GM23338 (cell line): ENCODE data around the gene LCLAT1. TPM values are rescaled to one million over a fixed set of nuclear protein-coding genes. Genes with fewer than 3 reads are reported as not detected.

Experiments used
- ATAC-seq: fragments of 200-7000 bp; cut with Tn5 transposase; 3 replicates; pipeline ENCODE4 v1.9.1; 2020
- DNase-seq: peaks from one replicate; pipeline ENCODE4 v3.0.0-alpha.2; 2015; ENCODE audit warnings: low spot score
- H2AFZ ChIP-seq: fragments of 200-600 bp; sonication (generic); 2 replicates; pipeline ENCODE4 v1.8.0; 2016; ENCODE audit warnings: antibody characterized with exemption, mild to moderate bottlenecking, moderate library complexity
- H3F3A ChIP-seq: fragments of 200-600 bp; sonication (generic); replicated peaks from 2 replicates; pipeline ENCODE4 v1.8.0; 2017; ENCODE audit warnings: antibody characterized with exemption, mixed run types, low read depth
- H3K27ac ChIP-seq: fragments of 200-600 bp; sonication (generic); 2 replicates; pipeline ENCODE4 v1.6.1; 2016; ENCODE audit warnings: low read depth
- H3K27me3 ChIP-seq: fragments of 200-600 bp; sonication (generic); 2 replicates; pipeline ENCODE4 v1.8.0; 2016; ENCODE audit warnings: mild to moderate bottlenecking, mixed run types, moderate library complexity; ENCODE audit not compliant: insufficient read depth
- H3K36me3 ChIP-seq: fragments of 200-600 bp; sonication (generic); 2 replicates; pipeline ENCODE4 v1.8.0; 2016; ENCODE audit warnings: mild to moderate bottlenecking; ENCODE audit not compliant: insufficient read depth
- H3K4me1 ChIP-seq: fragments of 200-600 bp; sonication (generic); 2 replicates; pipeline ENCODE4 v1.8.0; 2016; ENCODE audit warnings: mild to moderate bottlenecking, moderate library complexity; ENCODE audit not compliant: insufficient read depth
- H3K4me2 ChIP-seq: fragments of 200-600 bp; sonication (generic); 2 replicates; pipeline ENCODE4 v1.7.1; 2017; ENCODE audit warnings: mixed run types
- H3K4me3 ChIP-seq: fragments of 200-600 bp; sonication (generic); 2 replicates; pipeline ENCODE4 v1.6.1; 2016; ENCODE audit warnings: mixed run types
- H3K79me2 ChIP-seq: fragments of 200-600 bp; sonication (generic); replicated peaks from 2 replicates; pipeline ENCODE4 v1.8.0; 2017; ENCODE audit warnings: mild to moderate bottlenecking; ENCODE audit not compliant: insufficient read depth
- H3K9me2 ChIP-seq: fragments of 200-600 bp; sonication (generic); 2 replicates; pipeline ENCODE4 v1.8.0; 2017; ENCODE audit not compliant: insufficient read depth
- H4K20me1 ChIP-seq: fragments of 200-600 bp; sonication (generic); replicated peaks from 2 replicates; pipeline ENCODE4 v1.8.0; 2017; ENCODE audit warnings: mild to moderate bottlenecking; ENCODE audit not compliant: insufficient read depth
- H3K27ac Mint-ChIP-seq: 2 replicates; pipeline ENCODE4 v1.8.0; 2020; ENCODE audit warnings: inconsistent platforms, mild to moderate bottlenecking, moderate library complexity, mixed read lengths
- H3K27me3 Mint-ChIP-seq: 3 replicates; pipeline ENCODE4 v1.8.0; 2022; ENCODE audit warnings: low read depth, mild to moderate bottlenecking, moderate library complexity, mixed read lengths, inconsistent platforms; ENCODE audit not compliant: insufficient read depth, poor library complexity
- H3K36me3 Mint-ChIP-seq: 3 replicates; pipeline ENCODE4 v1.8.0; 2021; ENCODE audit warnings: low read depth, mild to moderate bottlenecking, inconsistent platforms, moderate library complexity, mixed read lengths
- H3K4me1 Mint-ChIP-seq: 3 replicates; pipeline ENCODE4 v1.8.0; 2020; ENCODE audit warnings: mild to moderate bottlenecking, inconsistent platforms, mixed read lengths
- H3K4me3 Mint-ChIP-seq: 3 replicates; pipeline ENCODE4 v1.8.0; 2021; ENCODE audit warnings: moderate library complexity, mild to moderate bottlenecking, inconsistent platforms, mixed read lengths
- H3K9me3 Mint-ChIP-seq: 3 replicates; pipeline ENCODE4 v1.8.0; 2020; ENCODE audit warnings: moderate library complexity, mild to moderate bottlenecking, inconsistent platforms, mixed read lengths
- CREB1 ChIP-seq: fragments of 250-450 bp; sonication (Bioruptor Pico); IDR thresholded peaks from 2 replicates; pipeline ENCODE4 v1.5.0; 2020; ENCODE audit warnings: low read depth, mild to moderate bottlenecking, moderate library complexity
- ETS1 ChIP-seq: IDR thresholded peaks from 2 replicates; pipeline ENCODE4 v1.6.1; 2016; ENCODE audit warnings: antibody characterized with exemption
- EZH2 ChIP-seq: fragments of 200-600 bp; sonication (generic); IDR thresholded peaks from one replicate; pipeline ENCODE4 v1.8.0; 2017; ENCODE audit warnings: antibody characterized with exemption, mild to moderate bottlenecking, low read depth; ENCODE audit not compliant: unreplicated experiment
- EZH2phosphoT487 ChIP-seq: fragments of 200-600 bp; sonication (generic); IDR thresholded peaks from one replicate; pipeline ENCODE4 v1.8.1; 2018; ENCODE audit warnings: antibody characterized with exemption; ENCODE audit not compliant: unreplicated experiment
- JUNB ChIP-seq: IDR thresholded peaks from one replicate; pipeline ENCODE4 v1.6.1; 2016; ENCODE audit warnings: antibody characterized with exemption; ENCODE audit not compliant: unreplicated experiment
- NANOG ChIP-seq: IDR thresholded peaks from 2 replicates; pipeline ENCODE4 v1.6.1; 2016; ENCODE audit warnings: antibody characterized with exemption, borderline replicate concordance
- POLR2AphosphoS5 ChIP-seq: IDR thresholded peaks from 2 replicates; pipeline ENCODE4 v1.6.1; 2016; ENCODE audit warnings: antibody characterized with exemption, low read depth
- REST ChIP-seq: IDR thresholded peaks from one replicate; pipeline ENCODE4 v1.6.1; 2018; ENCODE audit warnings: antibody characterized with exemption; ENCODE audit not compliant: unreplicated experiment
- STAT1 ChIP-seq: IDR thresholded peaks from one replicate; pipeline ENCODE4 v1.6.1; 2016; ENCODE audit warnings: antibody characterized with exemption; ENCODE audit not compliant: unreplicated experiment
- ZNF114 ChIP-seq: fragments of 250-450 bp; sonication (Bioruptor Pico); IDR thresholded peaks from 2 replicates; pipeline ENCODE4 v1.5.0; 2020; ENCODE audit warnings: mild to moderate bottlenecking, moderate library complexity
- ZNF331 ChIP-seq: fragments of 250-450 bp; sonication (Bioruptor Pico); IDR thresholded peaks from 2 replicates; pipeline ENCODE4 v1.5.0; 2020; ENCODE audit warnings: low read depth, mild to moderate bottlenecking, moderate library complexity
- ZNF462 ChIP-seq: fragments of 250-450 bp; sonication (Bioruptor Pico); IDR thresholded peaks from 2 replicates; pipeline ENCODE4 v1.5.0; 2020; ENCODE audit warnings: mild to moderate bottlenecking, moderate library complexity
- polyA plus RNA-seq: library from polyadenylated mRNA; unstranded; fragments of >200 nt; fragmentation: Nextera tagmentation; extraction: Ambion mirVana; gene quantifications from 2 replicates; pipeline ENCODE4 v1.2.1, GENCODE V29; 2016
- total RNA-seq: library from RNA; depleted of rRNA; stranded (reverse); fragments of >200 nt; shearing (Covaris generic); gene quantifications from 2 replicates; pipeline ENCODE4 v1.2.3, GENCODE V29; 2014
- TF ChIP-seq, protein P1 (sequence below), 2 experiments: fragments of 200-600 bp in 1 of 2; sonication (generic) in 1 of 2; conservative IDR thresholded peaks; 2 replicates each; pipeline versions ENCODE4 v1.5.1 to v1.6.1; 2016 to 2017; ENCODE audit warnings: antibody characterized with exemption in 2 of 2, low read depth in 2 of 2, mild to moderate bottlenecking in 2 of 2, moderate library complexity in 1 of 2

The LCLAT1 gene
- total and polyA plus RNA-seq, 2 experiments from 2014 or later: 11.5 to 30.1 TPM

- Histone ChIP-seq H2AFZ (no peak overlapping the region), H3K4me2 (no peak overlapping the region), H4K20me1 (peaks cover 10% of the 10 kb centered on the region), H3F3A (no peaks in the 10 kb centered on the region), H3K4me3 (no peak overlapping the region), H3K36me3 (no peaks in the 10 kb centered on the region), H3K4me1 (peaks cover 44% of the 10 kb centered on the region), H3K79me2 (peaks cover 93% of the 10 kb centered on the region), H3K27ac (no peak overlapping the region), H3K9me2 (no peaks in the 10 kb centered on the region), H3K27me3 (no peaks in the 10 kb centered on the region)
- no peak overlapping the region for H3K4me3 Mint-ChIP-seq
- peaks cover 40% of the 10 kb centered on the region for H3K4me1 Mint-ChIP-seq
- ATAC-seq (no peak), DNase-seq (no peak)
- peaks cover 1% of the 10 kb centered on the region for H3K27me3 Mint-ChIP-seq
- no peak overlapping the region for H3K27ac Mint-ChIP-seq
- peaks cover 8% of the 10 kb centered on the region; the same call in 2 of the 3 replicates for H3K36me3 Mint-ChIP-seq
- TF ChIP-seq CREB1 (CRISPR knock-in tag): no peak
- TF ChIP-seq JUNB: no peak
- no peak for TF ChIP-seq STAT1
- TF ChIP-seq NANOG: no peak
- TF ChIP-seq EZH2phosphoT487: no peak
- TF ChIP-seq POLR2AphosphoS5: no peak
- TF ChIP-seq ZNF331: no peak
- TF ChIP-seq ZNF462 (CRISPR knock-in tag): no peak
- TF ChIP-seq ETS1: no peak
- no peak for TF ChIP-seq ZNF114 (CRISPR knock-in tag)
- TF ChIP-seq REST: no peak
- TF ChIP-seq, protein P1, sequence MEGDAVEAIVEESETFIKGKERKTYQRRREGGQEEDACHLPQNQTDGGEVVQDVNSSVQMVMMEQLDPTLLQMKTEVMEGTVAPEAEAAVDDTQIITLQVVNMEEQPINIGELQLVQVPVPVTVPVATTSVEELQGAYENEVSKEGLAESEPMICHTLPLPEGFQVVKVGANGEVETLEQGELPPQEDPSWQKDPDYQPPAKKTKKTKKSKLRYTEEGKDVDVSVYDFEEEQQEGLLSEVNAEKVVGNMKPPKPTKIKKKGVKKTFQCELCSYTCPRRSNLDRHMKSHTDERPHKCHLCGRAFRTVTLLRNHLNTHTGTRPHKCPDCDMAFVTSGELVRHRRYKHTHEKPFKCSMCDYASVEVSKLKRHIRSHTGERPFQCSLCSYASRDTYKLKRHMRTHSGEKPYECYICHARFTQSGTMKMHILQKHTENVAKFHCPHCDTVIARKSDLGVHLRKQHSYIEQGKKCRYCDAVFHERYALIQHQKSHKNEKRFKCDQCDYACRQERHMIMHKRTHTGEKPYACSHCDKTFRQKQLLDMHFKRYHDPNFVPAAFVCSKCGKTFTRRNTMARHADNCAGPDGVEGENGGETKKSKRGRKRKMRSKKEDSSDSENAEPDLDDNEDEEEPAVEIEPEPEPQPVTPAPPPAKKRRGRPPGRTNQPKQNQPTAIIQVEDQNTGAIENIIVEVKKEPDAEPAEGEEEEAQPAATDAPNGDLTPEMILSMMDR (conservative IDR thresholded peaks at IDR 0.05; ENCODE audit: low read depth in 2 of 2): no peak
- no peak for TF ChIP-seq EZH2
- H3K9me3 Mint-ChIP-seq: peaks cover 6% of the 10 kb centered on the region; the same call in 2 of the 3 replicates
Measured at GRCh38 chr2:30454571-30454970, 7.5 kb downstream of the LCLAT1 start.
